H1 (cell line): ENCODE data around the gene SLC43A2. TPM values are rescaled to one million over a fixed set of nuclear protein-coding genes. Genes with fewer than 3 reads are reported as not detected.

Experiments used
- CTCF ChIA-PET: fragments of 300-600 bp; sonication (Branson Sonifier 250); formaldehyde crosslinking; loops from one replicate; lab custom pipeline; 2021; ENCODE audit not compliant: partially characterized antibody; lab: Charles Lee
- POLR2A ChIA-PET: fragments of 300-600 bp; sonication (Branson Sonifier 250); formaldehyde crosslinking; loops from one replicate; lab custom pipeline; 2021; ENCODE audit warnings: inconsistent platforms; ENCODE audit not compliant: partially characterized antibody; lab: Charles Lee
- DNase-seq, 2 experiments: peaks; one replicate each; pipeline versions ENCODE4 v3.0.0 to v3.0.0-alpha.2; 2010 to 2022; ENCODE audit warnings: low spot score in 2 of 2, low read depth in 1 of 2, mixed read lengths in 1 of 2
- FAIRE-seq: peaks from 2 replicates; lab custom pipeline; 2011; peaks lifted over from hg19 to GRCh38; lab: Jason Lieb, UNC
- H2AFZ ChIP-seq: 2 replicates; pipeline ENCODE4 v1.8.1; 2012; ENCODE audit warnings: low read length, inconsistent platforms
- H2AK5ac ChIP-seq: 2 replicates; pipeline ENCODE4 v1.6.1; 2013; ENCODE audit warnings: low read depth, low read length
- H2BK120ac ChIP-seq: replicated peaks from 2 replicates; pipeline ENCODE3; 2013; ENCODE audit warnings: low read depth, low read length, inconsistent platforms
- H2BK12ac ChIP-seq: 2 replicates; pipeline ENCODE4 v1.6.1; 2013; ENCODE audit warnings: low read depth, low read length
- H2BK15ac ChIP-seq: 2 replicates; pipeline ENCODE4 v1.6.1; 2013; ENCODE audit warnings: low read length
- H2BK20ac ChIP-seq: 2 replicates; pipeline ENCODE4 v1.6.1; 2013; ENCODE audit warnings: low read length
- H2BK5ac ChIP-seq: 2 replicates; pipeline ENCODE4 v1.6.1; 2013; ENCODE audit warnings: low read depth, low read length
- H3K14ac ChIP-seq: 2 replicates; pipeline ENCODE4 v1.6.1; 2013; ENCODE audit warnings: inconsistent platforms; ENCODE audit not compliant: insufficient read length
- H3K18ac ChIP-seq: 2 replicates; pipeline ENCODE4 v1.6.1; 2013; ENCODE audit warnings: low read length; ENCODE audit errors: extremely low read depth
- H3K23ac ChIP-seq: 2 replicates; pipeline ENCODE4 v1.6.1; 2013; ENCODE audit warnings: inconsistent platforms; ENCODE audit not compliant: insufficient read length
- H3K23me2 ChIP-seq: 2 replicates; pipeline ENCODE4 v1.6.1; 2013; ENCODE audit warnings: low read depth, low read length
- H3K27ac ChIP-seq: 2 replicates; pipeline ENCODE4 v1.6.1; 2011; ENCODE audit warnings: low read depth, low read length, inconsistent platforms
- H3K27me3 ChIP-seq, 4 experiments: replicated peaks in 1 of 4; 1 replicate in 1 of 4; 2 replicates in 3 of 4; pipeline versions ENCODE4 v1.6.1 to v1.8.1; 2011 to 2013; ENCODE audit warnings: low read length in 3 of 4, mild to moderate bottlenecking in 3 of 4, inconsistent platforms in 2 of 4, mixed read lengths in 2 of 4, moderate library complexity in 1 of 4; ENCODE audit not compliant: control insufficient read depth in 3 of 4, insufficient read depth in 3 of 4; ENCODE audit errors: extremely low read depth in 1 of 4
- H3K36me3 ChIP-seq, 4 experiments: 2 replicates each; pipeline versions ENCODE4 v1.6.1 to v1.8.1; 2011 to 2013; ENCODE audit warnings: mild to moderate bottlenecking in 4 of 4, low read length in 3 of 4, moderate library complexity in 2 of 4, control low read depth in 1 of 4, inconsistent platforms in 1 of 4; ENCODE audit not compliant: insufficient read depth in 4 of 4, control insufficient read depth in 2 of 4
- H3K4ac ChIP-seq: replicated peaks from 2 replicates; pipeline ENCODE3; 2013; ENCODE audit warnings: low read length, low read depth, mixed read lengths, inconsistent platforms; ENCODE audit not compliant: insufficient read length
- H3K4me1 ChIP-seq, 4 experiments: replicated peaks in 1 of 4; 1 replicate in 1 of 4; 2 replicates in 3 of 4; pipeline versions ENCODE4 v1.6.1 to v1.8.1; 2011 to 2013; ENCODE audit warnings: low read length in 3 of 4, inconsistent platforms in 2 of 4, mixed read lengths in 1 of 4; ENCODE audit not compliant: insufficient read depth in 4 of 4, control insufficient read depth in 3 of 4
- H3K4me2 ChIP-seq, 2 experiments: 2 replicates each; pipeline versions ENCODE4 v1.6.1 to v1.8.1; 2011 to 2013; ENCODE audit warnings: low read depth in 2 of 2, low read length in 2 of 2, control low read depth in 1 of 2, inconsistent platforms in 1 of 2, mild to moderate bottlenecking in 1 of 2; ENCODE audit not compliant: insufficient read depth in 1 of 2
- H3K4me3 ChIP-seq, 4 experiments: fragments of 200-600, 300-600 bp in 1 of 4; sonication (generic), shearing (Covaris generic), sonication (Bioruptor Twin) in 1 of 4; 2 replicates each; pipeline versions ENCODE4 v1.5.1 to v1.8.1; 2011 to 2016; ENCODE audit warnings: low read length in 4 of 4, low read depth in 3 of 4, control low read depth in 2 of 4, inconsistent platforms in 2 of 4, mild to moderate bottlenecking in 2 of 4, mixed read lengths in 1 of 4, moderate library complexity in 1 of 4; ENCODE audit not compliant: insufficient read depth in 2 of 4; ENCODE audit errors: extremely low read depth in 1 of 4
- H3K56ac ChIP-seq: replicated peaks from 2 replicates; pipeline ENCODE3; 2013; ENCODE audit warnings: low read depth, mild to moderate bottlenecking, mixed read lengths, low read length, inconsistent platforms; ENCODE audit not compliant: insufficient read length
- H3K79me1 ChIP-seq: 2 replicates; pipeline ENCODE4 v1.6.1; 2013; ENCODE audit warnings: low read depth, low read length, control low read depth
- H3K79me2 ChIP-seq, 2 experiments: 2 replicates each; pipeline versions ENCODE4 v1.6.1 to v1.8.1; 2012 to 2013; ENCODE audit warnings: low read length in 2 of 2, mild to moderate bottlenecking in 2 of 2, inconsistent platforms in 1 of 2; ENCODE audit not compliant: insufficient read depth in 2 of 2, control insufficient read depth in 1 of 2
- H3K9ac ChIP-seq, 4 experiments: replicated peaks in 1 of 4; 1 replicate in 1 of 4; 2 replicates in 3 of 4; pipeline versions ENCODE4 v1.6.1 to v1.8.1; 2011 to 2013; ENCODE audit warnings: low read depth in 3 of 4, low read length in 3 of 4, control low read depth in 2 of 4, mild to moderate bottlenecking in 2 of 4, moderate library complexity in 2 of 4, inconsistent platforms in 1 of 4; ENCODE audit errors: extremely low read depth in 1 of 4
- H3K9me3 ChIP-seq, 2 experiments: 2 replicates each; pipeline versions ENCODE4 v1.6.1 to v1.8.1; 2012 to 2013; ENCODE audit warnings: mild to moderate bottlenecking in 2 of 2, moderate library complexity in 2 of 2, control low read depth in 1 of 2, inconsistent platforms in 1 of 2, low read depth in 1 of 2, low read length in 1 of 2, mixed read lengths in 1 of 2; ENCODE audit not compliant: insufficient read depth in 2 of 2
- H4K20me1 ChIP-seq, 2 experiments: replicated peaks in 1 of 2; 2 replicates each; pipeline versions ENCODE3 to v1.8.1; 2011 to 2013; ENCODE audit warnings: inconsistent platforms in 2 of 2, low read length in 2 of 2, mild to moderate bottlenecking in 1 of 2; ENCODE audit not compliant: insufficient read depth in 2 of 2, control insufficient read depth in 1 of 2
- H4K5ac ChIP-seq: 2 replicates; pipeline ENCODE4 v1.6.1; 2013; ENCODE audit warnings: low read length, low read depth, mixed read lengths, inconsistent platforms; ENCODE audit not compliant: insufficient read length
- H4K8ac ChIP-seq: 2 replicates; pipeline ENCODE4 v1.8.0; 2013; ENCODE audit warnings: mild to moderate bottlenecking, moderate library complexity, low read length, inconsistent platforms; ENCODE audit not compliant: insufficient read depth; ENCODE audit errors: extremely low read depth
- H4K91ac ChIP-seq: replicated peaks from 2 replicates; pipeline ENCODE3; 2013; ENCODE audit warnings: low read length, mixed read lengths, inconsistent platforms; ENCODE audit not compliant: insufficient read length
- BCL11A ChIP-seq, 2 experiments: IDR thresholded peaks; one replicate each; pipeline ENCODE4 v1.6.1; 2011; ENCODE audit warnings: low read depth in 2 of 2, low read length in 2 of 2, mild to moderate bottlenecking in 2 of 2
- CHD2 ChIP-seq: IDR thresholded peaks from 2 replicates; pipeline ENCODE4 v1.6.1; 2012; ENCODE audit warnings: low read length, improper control_type of control experiment
- KDM4A ChIP-seq: IDR thresholded peaks from one replicate; pipeline ENCODE4 v1.7.1; 2012; ENCODE audit warnings: low read depth, mild to moderate bottlenecking, moderate library complexity, low read length, inconsistent platforms; ENCODE audit not compliant: severe bottlenecking
- MAX ChIP-seq: IDR thresholded peaks from 2 replicates; pipeline ENCODE4 v1.6.1; 2012; ENCODE audit warnings: inconsistent platforms
- NANOG ChIP-seq: IDR thresholded peaks from 2 replicates; pipeline ENCODE4 v1.6.1; 2011; ENCODE audit warnings: low read length, low read depth, mild to moderate bottlenecking, inconsistent platforms; ENCODE audit not compliant: insufficient read depth, poor library complexity, severe bottlenecking
- SAP30 ChIP-seq: fragments of 300-600 bp; sonication (generic); IDR thresholded peaks from 2 replicates; pipeline ENCODE4 v1.7.1; 2012; ENCODE audit warnings: low read length, moderate library complexity, mild to moderate bottlenecking, inconsistent platforms; ENCODE audit not compliant: insufficient read depth, insufficient replicate concordance
- WGBS, 2 experiments: shearing (Covaris generic) in 1 of 2; methylation state at CpG; one replicate each; pipeline versions ENCODE4 v1.1.6 to v1.1.7; 2013 to 2015; ENCODE audit warnings: low lambda C conversion rate in 2 of 2, mixed read lengths in 2 of 2, inconsistent platforms in 1 of 2, low coverage in 1 of 2, missing lambda C conversion rate in 1 of 2; ENCODE audit not compliant: insufficient replicate concordance in 2 of 2, insufficient coverage in 1 of 2, insufficient read length in 1 of 2; ENCODE audit errors: extremely low coverage in 1 of 2, missing lambda C conversion rate in 1 of 2; 5-methylcytosine and 5-hydroxymethylcytosine counted together
- polyA plus RNA-seq, 7 experiments: library from polyadenylated mRNA; depleted of rRNA in 3 of 7; stranded (reverse) in 5 of 7; unstranded in 2 of 7; fragments of >200 nt in 5 of 7; fragments of 200-250 nt in 2 of 7; gene quantifications; 1 replicate in 5 of 7; 2 replicates in 1 of 7; 4 replicates in 1 of 7; pipeline versions ENCODE4 v1.2.1 to v1.2.3, GENCODE V29; 2011 to 2013; ENCODE audit warnings: missing spikeins in 2 of 7, mixed read lengths in 2 of 7
- total RNA-seq: library from RNA; stranded (reverse); fragmentation: NEBNext Ultra II Directional; extraction: Animal tissue kit (Norgen Biotek cat#: 25700); gene quantifications from 2 replicates; pipeline ENCODE4 v1.2.1, GENCODE V29; 2021

Gene SLC43A2
- total and polyA plus RNA-seq, 2 of the 8 experiments (the other 6 are each of a cell fraction or from before 2014, with no cell fraction given), result 6.6 to 10.5 TPM

GRCh38 chr17:1590747-1591473 lies 37.7 kb downstream of the SLC43A2 start:
- peaks cover 0 to 9% (median 6%) of the 10 kb centered on the region in 4 experiments; a peak in 6 of 7 replicates for H3K4me1 ChIP-seq
- no peak overlapping the region for H4K91ac ChIP-seq
- H3K14ac ChIP-seq, result no peak overlapping the region
- no peak overlapping the region for H2BK120ac ChIP-seq
- FAIRE-seq (no peak), DNase-seq (no peak)
- no peaks in the 10 kb centered on the region for H3K79me2 ChIP-seq
- no peak overlapping the region for H3K27ac ChIP-seq
- H3K56ac ChIP-seq, result no peak overlapping the region
- H3K79me1 ChIP-seq, result no peaks in the 10 kb centered on the region
- H3K36me3 ChIP-seq, result no peaks in the 10 kb centered on the region
- no peaks in the 10 kb centered on the region for H3K23me2 ChIP-seq
- H3K4me2 ChIP-seq, result no peak overlapping the region
- WGBS, 2 experiments, result 97% methylated on average over 13 of the region's 38 CpGs; no CpG with 5 or more reads in 1 of the 2 experiments
- H2AFZ ChIP-seq, result no peak overlapping the region
- no peak overlapping the region for H2BK15ac ChIP-seq
- H4K20me1 ChIP-seq, result no peaks in the 10 kb centered on the region
- no peaks in the 10 kb centered on the region for H3K27me3 ChIP-seq
- H3K9ac ChIP-seq, result no peak overlapping the region
- ChIA-PET POLR2A (interaction anchor here (0.6 to 1.6 kb wide), 3 partner anchors 20 to 94 kb away, joined by 3 to 8 read pairs (median 5); no protein-coding TSS in a partner anchor), CTCF (interaction anchor here (0.9 to 1.9 kb wide), 5 partner anchors 14 to 46 kb away, joined by 3 to 7 read pairs (median 3); no protein-coding TSS in a partner anchor)
- no peak overlapping the region for H2BK12ac ChIP-seq
- no peak overlapping the region for H4K8ac ChIP-seq
- H2BK5ac ChIP-seq, result 0 out of 2 replicates have a peak overlapping the region, but pooled peaks have one; percentile 22
- no peak overlapping the region for H3K23ac ChIP-seq
- no peak overlapping the region for H2AK5ac ChIP-seq
- no peak overlapping the region for H4K5ac ChIP-seq
- no peak overlapping the region for H2BK20ac ChIP-seq
- H3K4me3 ChIP-seq, result no peak overlapping the region
- H3K9me3 ChIP-seq, result no peaks in the 10 kb centered on the region
- H3K18ac ChIP-seq, result no peak overlapping the region
- H3K4ac ChIP-seq, result no peak overlapping the region
- no peak for TF ChIP-seq NANOG
- no peak for TF ChIP-seq SAP30
- TF ChIP-seq MAX, result no peak
- no peak for TF ChIP-seq BCL11A (IDR thresholded peaks at IDR 0.05; ENCODE audit: low read depth in 2 of 2, low read length in 2 of 2)
- TF ChIP-seq CHD2, result no peak
- TF ChIP-seq KDM4A, result no peak
